Naive thymus-derived CD8-positive, alpha-beta T cell (primary cell): ENCODE measurements around the gene RIC1. TPM values are rescaled to one million over a fixed set of nuclear protein-coding genes. Genes with fewer than 3 reads are reported as not detected.
"Not testable (repeated sequence)": the region's sequence is repeated elsewhere in the genome, so short reads cannot be mapped to it uniquely, and the experiment has no call there.

Experiments
- ATAC-seq, 2 donors: fragments of 150-1000 bp; cut with Tn5 transposase in 1 of 2; sonication (Bioruptor Pico), chemical (Tn5 transposase) in 1 of 2; 1 replicate in 1 of 2; 2 replicates in 1 of 2; pipeline ENCODE4 v1.10.0; 2021; ENCODE audit warnings: mild to moderate bottlenecking in 2 of 2, moderate library complexity in 2 of 2
- POLR2A ChIA-PET: fragments of 350-600 bp; sonication (Branson Sonifier 250); formaldehyde crosslinking; loops from one replicate; lab custom pipeline; 2021; ENCODE audit warnings: antibody characterized with exemption; lab: Charles Lee
- DNase-seq, 10 donors: peaks; one replicate each; pipeline versions ENCODE4 v3.0.0 to v3.0.0-alpha.2; 2020 to 2022
- H3K27ac Mint-ChIP-seq, 10 donors: one replicate each; pipeline ENCODE4 v1.8.0; 2020 to 2022; ENCODE audit warnings: mild to moderate bottlenecking in 10 of 10, mixed read lengths in 10 of 10, moderate library complexity in 4 of 10, inconsistent platforms in 1 of 10
- H3K27me3 Mint-ChIP-seq, 5 donors: one replicate each; pipeline ENCODE4 v1.8.0; 2021 to 2022; ENCODE audit warnings: mixed read lengths in 5 of 5
- H3K36me3 Mint-ChIP-seq, 3 donors: one replicate each; pipeline ENCODE4 v1.8.0; 2020 to 2022; ENCODE audit warnings: mixed read lengths in 3 of 3, mild to moderate bottlenecking in 2 of 3, inconsistent platforms in 1 of 3
- H3K4me1 Mint-ChIP-seq, 4 donors: one replicate each; pipeline ENCODE4 v1.8.0; 2021 to 2022; ENCODE audit warnings: mixed read lengths in 4 of 4
- H3K4me3 Mint-ChIP-seq, 10 donors: one replicate each; pipeline ENCODE4 v1.8.0; 2020 to 2022; ENCODE audit warnings: mild to moderate bottlenecking in 10 of 10, mixed read lengths in 10 of 10, moderate library complexity in 6 of 10, inconsistent platforms in 1 of 10
- H3K9me3 Mint-ChIP-seq, 9 donors: one replicate each; pipeline ENCODE4 v1.8.0; 2020 to 2022; ENCODE audit warnings: mixed read lengths in 9 of 9, mild to moderate bottlenecking in 3 of 9, inconsistent platforms in 1 of 9, moderate library complexity in 1 of 9
- polyA plus RNA-seq, 3 donors: library from polyadenylated mRNA; unstranded; fragments of 300-500 nt; fragmentation: Illumina TruSeq; gene quantifications; one replicate each; pipeline ENCODE4 v1.2.3, GENCODE V29; 2021
- total RNA-seq, 8 experiments: library from RNA in 2 of 8; stranded (reverse) in 2 of 8; gene quantifications; one replicate each; pipeline ENCODE4 v1.2.3 and lab custom pipeline; 2021 to 2026

The RIC1 gene
- total and polyA plus RNA-seq, 5 experiments from 2014 or later = 5.4 to 30.6 (median 8.3) TPM

DNA sequence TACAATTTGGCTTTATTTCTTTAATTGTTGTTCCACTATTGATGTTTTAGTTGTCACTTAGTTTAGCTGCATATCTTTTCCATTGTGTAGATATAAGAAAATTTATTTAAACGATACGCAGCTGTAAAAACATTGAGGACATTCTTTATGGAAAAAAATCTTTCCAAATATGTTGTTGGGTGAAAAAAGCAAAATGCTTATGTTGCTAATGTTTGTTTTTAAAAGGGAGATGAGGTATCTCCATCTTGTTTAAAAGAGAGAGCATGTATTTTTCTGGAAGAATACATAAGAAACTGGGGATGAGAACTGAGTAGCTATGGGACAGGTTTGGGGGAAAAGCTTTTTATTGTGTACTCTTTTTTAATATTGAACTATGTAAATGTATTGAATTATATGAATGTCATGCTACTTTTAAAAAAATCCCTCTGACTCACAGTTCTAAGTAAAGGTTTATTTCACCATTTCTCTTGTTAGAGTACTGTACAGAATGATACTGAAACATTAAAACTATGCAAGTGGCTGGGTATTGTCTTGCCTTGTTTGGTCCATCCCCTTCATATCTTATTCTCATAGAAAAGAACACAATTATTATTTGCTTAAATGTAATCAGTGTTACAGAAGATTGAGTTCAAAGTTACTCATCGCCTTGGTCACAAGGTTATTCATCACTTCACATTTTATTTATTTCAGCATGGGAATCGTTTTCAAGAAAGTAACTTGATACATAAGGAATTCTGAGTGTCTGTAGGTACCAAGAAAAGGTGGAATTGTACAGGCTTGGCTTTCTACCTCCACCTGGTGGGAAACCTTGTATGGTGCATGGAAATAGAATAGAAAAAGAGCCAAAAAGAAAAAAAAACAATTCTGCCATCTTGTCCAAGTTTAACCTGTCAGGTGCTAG is 85.8 kb downstream of the RIC1 start:
- no peak overlapping the region for H3K4me3 Mint-ChIP-seq
- ATAC-seq = no peak
- peaks cover 8 to 14% (median 9%) of the 10 kb centered on the region in 4 donors for H3K4me1 Mint-ChIP-seq
- POLR2A ChIA-PET = no interaction called here
- H3K9me3 Mint-ChIP-seq = peaks cover 0 to 19% (median 4%) of the 10 kb centered on the region in 9 donors
- H3K36me3 Mint-ChIP-seq = peaks cover 26 to 60% (median 52%) of the 10 kb centered on the region in 3 donors
- no peaks in the 10 kb centered on the region for H3K27me3 Mint-ChIP-seq
- DNase-seq = peak in 2 of 10 donors; percentile 3 to 5
- H3K27ac Mint-ChIP-seq = peak overlapping the region in 1 of 10 donors; percentile 11

GRCh38 chr9:5715548-5716127 is 86.7 kb downstream of the RIC1 start:
- ATAC-seq (no peak), DNase-seq (no peak)
- H3K4me3 Mint-ChIP-seq = no peak overlapping the region
- H3K4me1 Mint-ChIP-seq = peaks cover 8 to 14% (median 10%) of the 10 kb centered on the region in 4 donors
- H3K36me3 Mint-ChIP-seq = peaks cover 21 to 63% (median 49%) of the 10 kb centered on the region in 3 donors
- POLR2A ChIA-PET = no interaction called here
- peaks cover 0 to 15% (median 4%) of the 10 kb centered on the region in 9 donors for H3K9me3 Mint-ChIP-seq
- H3K27me3 Mint-ChIP-seq = no peaks in the 10 kb centered on the region
- H3K27ac Mint-ChIP-seq = peak overlapping the region in 2 of 10 donors; percentile 6 to 8

DNA sequence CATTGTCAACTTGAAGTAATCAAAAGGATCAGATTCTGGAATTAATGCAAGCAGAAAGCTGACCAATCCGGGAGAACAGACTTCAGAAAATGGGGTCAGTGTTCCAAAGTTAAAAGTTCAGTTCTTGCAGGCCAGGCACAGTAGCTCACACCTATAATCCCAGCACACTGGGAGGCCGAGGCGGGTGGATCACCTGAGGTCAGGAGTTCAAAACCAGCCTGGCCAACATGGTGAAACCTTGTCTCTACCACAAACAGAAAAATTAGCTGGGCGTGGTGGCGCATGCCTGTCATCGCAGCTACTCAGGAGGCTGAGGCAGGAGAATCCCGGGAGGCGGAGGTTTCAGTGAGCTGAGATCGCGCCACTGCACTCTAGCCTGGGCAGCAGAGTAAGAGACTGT is 88.5 kb downstream of the RIC1 start:
- not testable (repeated sequence) for H3K27me3 Mint-ChIP-seq, DNase-seq, H3K27ac Mint-ChIP-seq, ATAC-seq, H3K4me3 Mint-ChIP-seq
- Mint-ChIP-seq H3K36me3 (peaks cover 28 to 65% (median 51%) of the 10 kb centered on the region in 3 donors), H3K9me3 (peaks cover 0 to 14% (median 4%) of the 10 kb centered on the region in 9 donors), H3K4me1 (peaks cover 7 to 14% (median 8%) of the 10 kb centered on the region in 4 donors)
- POLR2A ChIA-PET = interaction anchor here (0.6 kb wide), 1 partner anchor 162 kb away, joined by 4 read pairs; no protein-coding TSS in a partner anchor

- POLR2A ChIA-PET = no interaction called here
- no peak for DNase-seq
- Mint-ChIP-seq H3K4me1 (peaks cover 7 to 14% (median 8%) of the 10 kb centered on the region in 4 donors), H3K36me3 (peaks cover 28 to 66% (median 58%) of the 10 kb centered on the region in 3 donors), H3K27ac (peak overlapping the region in 1 of 10 donors; percentile 34), H3K27me3 (no peaks in the 10 kb centered on the region), H3K4me3 (no peak overlapping the region), H3K9me3 (peaks cover 0 to 14% (median 4%) of the 10 kb centered on the region in 9 donors)
- ATAC-seq = no peak
Observed at GRCh38 chr9:5718296-5719032, 89.6 kb downstream of the RIC1 start.

- ATAC-seq (no peak), DNase-seq (no peak)
- Mint-ChIP-seq H3K9me3 (peaks cover 0 to 14% (median 4%) of the 10 kb centered on the region in 9 donors), H3K27me3 (no peaks in the 10 kb centered on the region), H3K36me3 (peaks cover 28 to 67% (median 63%) of the 10 kb centered on the region in 3 donors), H3K27ac (peak overlapping the region in 7 of 10 donors; percentile 2 to 78 (median 32)), H3K4me1 (peaks cover 8 to 14% (median 8%) of the 10 kb centered on the region in 4 donors), H3K4me3 (no peak overlapping the region)
- POLR2A ChIA-PET = no interaction called here
Observed at GRCh38 chr9:5719100-5719926, 90.4 kb downstream of the RIC1 start.

GRCh38 chr9:5720151-5720550 is 91.2 kb downstream of the RIC1 start:
- Mint-ChIP-seq H3K27ac (peak overlapping the region in 5 of 10 donors; percentile 1 to 78 (median 57)), H3K4me3 (no peak overlapping the region), H3K4me1 (peaks cover 8 to 17% (median 10%) of the 10 kb centered on the region in 4 donors), H3K36me3 (peaks cover 24 to 68% (median 67%) of the 10 kb centered on the region in 3 donors), H3K27me3 (no peaks in the 10 kb centered on the region), H3K9me3 (peaks cover 0 to 14% (median 4%) of the 10 kb centered on the region in 9 donors)
- POLR2A ChIA-PET = no interaction called here
- ATAC-seq = no peak
- no peak for DNase-seq

- peaks cover 0 to 11% (median 4%) of the 10 kb centered on the region in 9 donors for H3K9me3 Mint-ChIP-seq
- POLR2A ChIA-PET = no interaction called here
- peaks cover 8 to 29% (median 14%) of the 10 kb centered on the region in 4 donors for H3K4me1 Mint-ChIP-seq
- H3K36me3 Mint-ChIP-seq = peaks cover 19 to 73% (median 72%) of the 10 kb centered on the region in 3 donors
- DNase-seq (no peak), ATAC-seq (no peak)
- no peak overlapping the region for H3K4me3 Mint-ChIP-seq
- H3K27me3 Mint-ChIP-seq = no peaks in the 10 kb centered on the region
- no peak overlapping the region for H3K27ac Mint-ChIP-seq
Observed at GRCh38 chr9:5721279-5722087, 92.6 kb downstream of the RIC1 start.

DNA sequence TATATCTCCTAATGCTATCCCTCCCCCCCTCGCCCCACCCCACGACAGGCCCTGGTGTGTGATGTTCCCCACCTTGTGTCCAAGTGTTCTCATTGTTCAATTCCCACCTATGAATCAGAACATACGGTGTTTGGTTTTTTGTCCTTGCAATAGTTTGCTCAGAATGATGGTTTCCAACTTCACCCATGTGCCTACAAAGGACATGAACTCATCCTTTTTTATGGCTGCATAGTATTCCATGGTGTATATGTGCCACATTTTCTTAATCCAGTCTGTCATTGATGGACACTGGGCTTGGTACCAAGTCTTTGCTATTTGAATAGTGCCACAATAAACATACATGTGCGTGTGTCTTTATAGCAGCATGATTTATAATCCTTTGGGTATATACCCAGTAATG is 93.8 kb downstream of the RIC1 start:
- ATAC-seq, H3K4me3 Mint-ChIP-seq, H3K9me3 Mint-ChIP-seq, DNase-seq, H3K27ac Mint-ChIP-seq, POLR2A ChIA-PET, H3K27me3 Mint-ChIP-seq: not testable (repeated sequence)
- peaks cover 17 to 79% (median 75%) of the 10 kb centered on the region in 3 donors for H3K36me3 Mint-ChIP-seq
- peaks cover 8 to 29% (median 14%) of the 10 kb centered on the region in 4 donors for H3K4me1 Mint-ChIP-seq

GRCh38 chr9:5735072-5735471 is 106.2 kb downstream of the RIC1 start:
- Mint-ChIP-seq H3K4me1 (peaks cover 0 to 1% (median 0%) of the 10 kb centered on the region in 4 donors), H3K27ac (no peak overlapping the region), H3K4me3 (no peak overlapping the region), H3K9me3 (no peaks in the 10 kb centered on the region), H3K27me3 (no peaks in the 10 kb centered on the region), H3K36me3 (peaks cover 0 to 62% (median 31%) of the 10 kb centered on the region in 3 donors)
- POLR2A ChIA-PET = no interaction called here
- no peak for DNase-seq
- no peak for ATAC-seq

DNA sequence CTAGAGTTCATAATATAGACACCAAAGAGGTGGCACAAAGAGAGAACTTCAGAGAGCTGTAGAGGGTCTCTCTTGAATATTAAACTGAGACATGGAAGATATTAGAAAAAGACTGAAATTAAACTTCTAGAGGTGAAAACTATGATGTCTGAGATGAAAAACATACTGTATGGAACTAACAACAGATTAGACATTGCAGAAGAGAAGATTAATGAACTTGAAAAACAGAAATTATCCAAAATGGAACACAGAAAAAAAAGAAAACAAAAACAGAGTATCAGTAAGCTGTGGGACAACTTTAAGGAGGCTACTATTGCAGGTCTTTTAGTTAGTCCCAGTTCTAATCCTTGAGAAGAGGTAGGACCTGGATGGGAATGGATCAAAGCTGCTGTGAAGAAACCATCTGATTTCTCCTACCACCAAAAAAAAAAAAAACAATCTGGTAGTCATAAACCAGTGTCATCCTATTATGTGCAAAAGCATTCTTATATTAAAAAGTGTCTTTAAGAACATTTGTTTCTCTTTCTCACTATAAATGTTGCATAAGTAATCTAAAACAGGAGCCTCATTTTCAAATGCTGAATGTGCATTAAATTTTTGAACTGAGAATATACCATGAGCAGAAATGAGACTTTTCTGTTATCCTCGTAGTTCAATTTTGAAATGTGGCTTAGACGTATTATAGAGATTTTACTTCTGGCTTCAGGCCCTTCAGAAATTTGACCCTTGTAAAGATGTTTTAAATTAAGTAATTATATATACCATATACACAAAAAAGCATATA is 107.8 kb downstream of the RIC1 start:
- Mint-ChIP-seq H3K4me1 (peaks cover 0 to 1% (median 0%) of the 10 kb centered on the region in 4 donors), H3K9me3 (no peaks in the 10 kb centered on the region), H3K27me3 (no peaks in the 10 kb centered on the region), H3K27ac (no peak overlapping the region), H3K36me3 (peaks cover 0 to 66% (median 40%) of the 10 kb centered on the region in 3 donors), H3K4me3 (no peak overlapping the region)
- ATAC-seq (no peak), DNase-seq (no peak)
- POLR2A ChIA-PET = no interaction called here
